Measurements from ENCODE around the gene UNC5C. TPM values are rescaled to one million over a fixed set of nuclear protein-coding genes. Genes with fewer than 3 reads are reported as not detected.
"Not testable (repeated sequence)": the region's sequence is repeated elsewhere in the genome, so short reads cannot be mapped to it uniquely, and the experiment has no call there.

UNC5C gene
- total RNA-seq, 1 donor from 2014 or later = 15.5 TPM

DNA sequence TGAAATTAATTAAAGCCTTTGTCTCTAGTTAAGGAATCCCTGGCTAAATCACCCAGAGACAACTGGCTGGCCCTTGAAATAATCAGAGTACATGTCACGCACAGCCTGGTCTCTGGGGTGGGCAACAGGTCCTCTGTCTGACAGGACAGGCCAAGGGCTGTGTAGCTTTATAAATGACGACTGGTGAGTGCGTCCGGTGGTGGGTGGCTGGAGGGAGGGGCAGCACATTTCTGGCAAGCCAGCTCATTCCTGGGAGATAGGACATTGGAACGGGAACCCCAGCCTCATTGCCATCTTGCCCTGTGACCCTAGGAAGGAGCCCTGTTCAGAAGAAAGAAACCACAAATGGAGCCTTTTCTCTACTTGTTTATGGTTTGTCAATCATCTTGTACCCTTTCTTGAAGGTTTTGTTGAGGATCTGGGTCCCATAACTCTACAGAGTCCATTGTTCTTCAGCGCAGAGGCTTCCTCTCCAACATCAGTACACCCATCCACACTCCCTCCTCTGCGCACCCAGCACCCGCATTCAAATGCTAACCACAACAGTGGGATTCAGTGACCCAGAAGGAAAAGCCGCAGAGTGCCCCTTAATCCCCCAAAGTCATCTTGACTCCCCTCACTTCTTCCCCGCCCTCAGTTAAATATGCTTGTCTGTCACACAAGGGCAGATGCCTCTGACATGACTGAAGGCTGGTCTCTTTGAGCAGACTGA, 368.1 kb downstream of the UNC5C start:
- Mint-ChIP-seq H3K27me3 (ENCODE audit: low read depth) (no peaks in the 10 kb centered on the region), H3K4me1 (ENCODE audit: low read depth) (peaks cover 3% of the 10 kb centered on the region), H3K36me3 (ENCODE audit: low read depth) (peaks cover 19% of the 10 kb centered on the region), H3K27ac (ENCODE audit: unreplicated experiment) (no peak overlapping the region), H3K4me3 (ENCODE audit: unreplicated experiment) (no peak overlapping the region), H3K9me3 (ENCODE audit: low read depth) (peaks cover 4% of the 10 kb centered on the region)
- no peak for DNase-seq (ENCODE audit: low spot score)
- TF ChIP-seq CTCF (IDR thresholded peaks at IDR 0.05) = no peak

DNA sequence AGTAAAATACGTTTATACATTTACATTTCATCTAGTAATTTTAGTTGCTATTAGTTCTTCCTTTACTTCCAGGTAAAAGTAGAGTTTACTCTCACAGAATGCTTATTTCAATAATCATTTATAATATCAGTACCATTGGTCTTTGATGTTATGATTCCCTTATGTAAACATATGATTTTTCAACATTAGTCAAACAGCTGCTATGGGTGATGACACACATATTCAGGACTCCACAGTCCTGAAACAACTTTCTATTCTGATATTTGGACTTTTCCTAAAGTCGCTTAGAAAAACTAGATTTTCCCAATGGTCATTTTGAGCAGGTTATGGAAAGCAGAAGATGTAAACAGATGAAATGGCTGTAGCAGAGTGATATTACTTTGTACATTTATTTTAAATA, 369.8 kb downstream of the UNC5C start:
- H3K27me3 Mint-ChIP-seq (ENCODE audit: low read depth) = no peaks in the 10 kb centered on the region
- peaks cover 3% of the 10 kb centered on the region for H3K4me1 Mint-ChIP-seq (ENCODE audit: low read depth)
- H3K36me3 Mint-ChIP-seq (ENCODE audit: low read depth) = peaks cover 19% of the 10 kb centered on the region
- no peak for DNase-seq (ENCODE audit: low spot score)
- no peak overlapping the region for H3K4me3 Mint-ChIP-seq (ENCODE audit: unreplicated experiment)
- no peak for TF ChIP-seq CTCF (IDR thresholded peaks at IDR 0.05)
- H3K27ac Mint-ChIP-seq (ENCODE audit: unreplicated experiment) = no peak overlapping the region
- peaks cover 4% of the 10 kb centered on the region for H3K9me3 Mint-ChIP-seq (ENCODE audit: low read depth)

DNA sequence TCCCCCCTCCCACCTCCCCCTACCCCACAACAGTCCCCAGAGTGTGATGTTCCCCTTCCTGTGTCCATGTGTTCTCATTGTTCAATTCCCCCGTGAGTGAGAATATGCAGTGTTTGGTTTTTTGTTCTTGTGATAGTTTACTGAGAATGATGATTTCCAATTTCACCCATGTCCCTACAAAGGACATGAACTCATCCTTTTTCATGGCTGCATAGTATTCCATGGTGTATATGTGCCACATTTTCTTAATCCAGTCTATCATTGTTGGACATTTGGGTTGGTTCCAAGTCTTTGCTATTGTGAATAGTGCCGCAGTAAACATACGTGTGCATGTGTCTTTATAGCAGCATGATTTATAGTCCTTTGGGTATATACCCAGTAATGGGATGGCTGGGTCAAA, 377.4 kb downstream of the UNC5C start:
- not testable (repeated sequence) for H3K27me3 Mint-ChIP-seq (ENCODE audit: low read depth); H3K36me3 Mint-ChIP-seq (ENCODE audit: low read depth); H3K4me3 Mint-ChIP-seq (ENCODE audit: unreplicated experiment); H3K4me1 Mint-ChIP-seq (ENCODE audit: low read depth); H3K27ac Mint-ChIP-seq (ENCODE audit: unreplicated experiment); H3K9me3 Mint-ChIP-seq (ENCODE audit: low read depth); DNase-seq (ENCODE audit: low spot score)

GRCh38 chr4:95170176-95170575, 378.6 kb downstream of the UNC5C start:
- Mint-ChIP-seq H3K4me1 (ENCODE audit: low read depth) (peaks cover 6% of the 10 kb centered on the region), H3K27ac (ENCODE audit: unreplicated experiment) (no peak overlapping the region), H3K4me3 (ENCODE audit: unreplicated experiment) (no peak overlapping the region), H3K9me3 (ENCODE audit: low read depth) (no peaks in the 10 kb centered on the region), H3K27me3 (ENCODE audit: low read depth) (no peaks in the 10 kb centered on the region), H3K36me3 (ENCODE audit: low read depth) (peaks cover 2% of the 10 kb centered on the region)
- no peak for DNase-seq (ENCODE audit: low spot score)
- no peak for TF ChIP-seq CTCF (IDR thresholded peaks at IDR 0.05)

DNA sequence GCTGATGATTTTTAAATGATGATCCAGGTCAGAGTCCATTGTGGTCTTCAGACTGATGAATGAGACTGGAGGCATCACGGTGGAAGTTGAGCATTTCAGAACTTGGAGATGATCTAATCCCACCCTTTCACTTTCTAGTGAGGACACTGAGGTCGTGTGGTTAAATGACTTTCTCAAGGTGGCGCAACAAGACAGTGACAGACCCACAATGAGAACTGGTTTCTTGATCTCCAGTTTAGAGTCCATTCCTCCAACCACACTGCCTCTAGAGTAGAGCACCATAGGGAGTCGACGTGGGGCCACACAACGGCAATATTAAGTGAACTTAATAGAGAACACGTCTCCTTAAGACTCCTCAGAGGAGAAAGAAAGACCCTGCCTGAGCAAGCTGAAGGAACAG, 381.0 kb downstream of the UNC5C start:
- Mint-ChIP-seq H3K4me1 (ENCODE audit: low read depth) (peaks cover 6% of the 10 kb centered on the region), H3K27ac (ENCODE audit: unreplicated experiment) (no peak overlapping the region), H3K27me3 (ENCODE audit: low read depth) (no peaks in the 10 kb centered on the region), H3K36me3 (ENCODE audit: low read depth) (peaks cover 2% of the 10 kb centered on the region), H3K9me3 (ENCODE audit: low read depth) (no peaks in the 10 kb centered on the region), H3K4me3 (ENCODE audit: unreplicated experiment) (no peak overlapping the region)
- peak; percentile 41 for TF ChIP-seq CTCF (IDR thresholded peaks at IDR 0.05)
- DNase-seq (ENCODE audit: low spot score) = no peak

GRCh38 chr4:95165926-95166524, 382.7 kb downstream of the UNC5C start:
- no peaks in the 10 kb centered on the region for H3K27me3 Mint-ChIP-seq (ENCODE audit: low read depth)
- H3K4me3 Mint-ChIP-seq (ENCODE audit: unreplicated experiment) = no peak overlapping the region
- peaks cover 6% of the 10 kb centered on the region for H3K4me1 Mint-ChIP-seq (ENCODE audit: low read depth)
- no peak for DNase-seq (ENCODE audit: low spot score)
- H3K36me3 Mint-ChIP-seq (ENCODE audit: low read depth) = no peaks in the 10 kb centered on the region
- H3K27ac Mint-ChIP-seq (ENCODE audit: unreplicated experiment) = no peak overlapping the region
- no peaks in the 10 kb centered on the region for H3K9me3 Mint-ChIP-seq (ENCODE audit: low read depth)
- TF ChIP-seq CTCF (IDR thresholded peaks at IDR 0.05) = peak; percentile 94
